Brain pericyte (primary cell): Measurements from ENCODE around the gene SMIM5.
"Not testable (repeated sequence)": the region's sequence is repeated elsewhere in the genome, so short reads cannot be mapped to it uniquely, and the experiment has no call there.

Experiments used
- DNase-seq: peaks from one replicate; pipeline ENCODE4 v3.0.0-alpha.2; 2012; ENCODE audit warnings: low read depth, low spot score

The SMIM5 gene

GRCh38 chr17:75624714-75625345, 8.4 kb upstream of the SMIM5 start:
- DNase-seq: no peak

- no peak for DNase-seq
Measured at GRCh38 chr17:75625813-75626486, 7.3 kb upstream of the SMIM5 start.

DNA sequence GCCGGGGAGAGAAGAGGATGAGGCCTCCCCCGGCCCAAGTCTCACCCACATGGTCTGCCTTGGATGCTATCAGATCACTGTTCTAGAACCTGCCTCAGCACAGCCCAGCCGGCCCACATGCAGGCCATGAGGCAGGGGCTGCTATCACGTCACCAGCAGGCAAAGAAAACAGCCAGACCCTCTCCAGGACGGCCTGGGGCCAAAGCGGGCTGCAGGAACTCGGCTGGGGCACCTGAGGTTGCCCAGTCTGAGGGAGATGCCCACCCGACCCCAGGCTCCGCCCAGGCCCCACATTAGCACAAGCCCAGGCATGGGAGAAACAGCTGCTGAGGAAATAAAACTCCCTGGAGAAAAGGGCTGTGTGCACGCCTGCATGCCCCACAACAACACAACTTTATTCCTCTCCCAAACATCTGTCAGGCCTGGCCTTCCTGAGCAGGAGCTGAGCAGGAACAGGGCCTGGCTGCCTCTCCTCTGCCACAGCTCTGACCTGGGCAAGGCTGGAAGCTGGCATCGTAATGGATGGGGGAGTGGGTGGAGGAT, 6.7 kb upstream of the SMIM5 start:
- DNase-seq: no peak

DNA sequence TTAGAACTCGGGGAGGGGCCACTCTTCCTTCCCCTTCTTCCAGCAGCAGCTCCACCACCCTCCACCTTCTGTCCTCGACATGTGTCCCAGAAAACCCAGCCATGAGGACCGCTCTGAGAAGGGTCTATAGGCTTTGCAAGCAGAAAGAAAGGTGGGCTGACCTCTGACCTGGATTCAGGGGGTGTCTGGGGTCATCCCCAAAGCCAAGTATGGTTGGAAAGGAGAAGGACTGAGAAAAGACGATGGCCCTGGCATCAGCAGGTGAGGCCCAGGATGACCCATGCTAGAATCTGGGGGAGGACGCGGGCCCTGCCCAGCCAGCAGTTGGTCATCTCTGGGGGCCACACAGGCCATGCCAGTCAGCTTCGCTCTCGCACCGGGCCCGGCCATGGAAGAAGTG, 6.1 kb upstream of the SMIM5 start:
- no peak for DNase-seq

- DNase-seq: no peak
Measured at GRCh38 chr17:75628425-75628824, 4.8 kb upstream of the SMIM5 start.

DNA sequence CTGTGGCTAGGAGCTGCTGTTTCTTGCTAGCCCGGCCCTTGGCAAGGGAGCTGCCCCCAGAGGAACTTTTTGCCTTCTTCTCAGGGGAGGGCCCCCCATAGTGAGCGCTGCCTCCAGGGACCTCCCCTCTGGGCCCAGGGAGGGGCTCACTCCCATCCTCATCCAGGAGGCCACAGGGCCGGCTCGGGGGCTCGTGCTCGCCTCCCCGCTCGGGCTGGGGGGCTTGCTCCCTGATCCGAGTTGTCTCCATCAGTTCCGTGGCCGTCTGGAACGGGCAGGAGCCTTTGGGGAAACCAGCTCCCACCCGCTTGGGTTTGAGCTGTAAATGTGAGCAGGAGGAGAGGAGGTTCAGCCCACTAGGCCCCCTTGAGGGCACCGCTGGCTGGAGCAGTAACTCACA, 4.1 kb upstream of the SMIM5 start:
- no peak for DNase-seq

GRCh38 chr17:75630071-75630917, 2.9 kb upstream of the SMIM5 start:
- DNase-seq: no peak

- DNase-seq: no peak
Measured at GRCh38 chr17:75631353-75631752, 1.9 kb upstream of the SMIM5 start.

GRCh38 chr17:75632428-75632827, 806 bp upstream of the SMIM5 start:
- no peak for DNase-seq

- peak; percentile 77 for DNase-seq
Measured at GRCh38 chr17:75633486-75634375, 497 bp downstream of the SMIM5 start.

DNA sequence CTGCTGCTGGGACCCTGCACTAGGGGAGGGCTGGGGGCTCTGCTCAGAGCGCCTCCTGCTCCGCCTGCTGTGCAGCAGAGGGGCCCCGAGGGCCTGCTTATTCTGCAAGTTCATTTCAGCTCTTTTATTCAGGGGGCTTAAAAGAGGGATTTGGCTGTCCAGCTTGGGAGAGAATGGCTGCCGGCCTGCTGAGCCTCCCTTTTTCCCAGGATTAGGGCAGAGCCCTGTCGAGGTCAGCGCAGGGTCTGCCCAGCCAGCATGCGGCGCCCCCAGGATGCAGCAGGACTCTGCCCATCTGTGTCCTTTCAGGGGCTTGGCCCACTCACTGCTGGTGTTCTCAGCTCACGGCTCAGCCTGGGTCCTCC, 1.1 kb downstream of the SMIM5 start:
- DNase-seq: no peak

- DNase-seq: no peak
Measured at GRCh38 chr17:75634754-75635609, 1.7 kb downstream of the SMIM5 start.

GRCh38 chr17:75635610-75636202, 2.5 kb downstream of the SMIM5 start:
- no peak for DNase-seq

DNA sequence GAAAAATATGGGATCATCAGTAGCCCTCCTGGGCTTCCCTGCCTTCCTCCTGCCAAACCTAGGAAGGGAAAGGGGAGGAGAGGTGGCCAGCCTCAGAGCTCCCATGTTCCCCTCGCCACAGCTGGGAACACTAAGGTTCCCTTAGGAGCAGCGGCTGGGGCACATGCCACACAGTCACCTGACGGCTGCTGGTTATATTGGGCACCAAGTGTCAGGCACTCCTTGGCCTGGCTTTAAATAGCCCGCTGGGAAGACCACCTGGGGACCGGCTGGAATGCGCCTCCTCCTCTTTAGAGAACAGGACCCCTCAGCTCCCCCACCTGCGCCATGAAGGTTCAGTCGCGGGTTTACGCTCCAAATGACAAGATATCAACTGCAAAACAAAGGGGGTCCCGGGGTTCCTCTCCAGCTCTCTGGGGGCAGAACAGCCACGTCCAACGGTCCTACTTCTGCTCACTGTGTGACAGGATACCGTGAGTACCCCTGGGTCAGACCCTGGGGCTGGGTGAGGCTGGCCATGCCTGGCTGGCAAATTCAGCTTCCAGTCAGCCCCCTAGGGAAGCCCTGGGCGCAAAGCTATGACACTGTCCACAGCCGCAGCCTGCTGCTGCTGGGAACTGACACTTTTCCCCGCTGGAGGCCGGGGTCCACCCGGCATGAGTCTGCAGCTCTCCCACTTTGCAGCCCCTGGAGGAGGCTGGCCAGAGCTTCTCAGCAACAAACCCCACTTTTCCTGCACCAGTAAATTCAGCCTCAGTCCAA, 3.3 kb downstream of the SMIM5 start:
- no peak for DNase-seq

DNA sequence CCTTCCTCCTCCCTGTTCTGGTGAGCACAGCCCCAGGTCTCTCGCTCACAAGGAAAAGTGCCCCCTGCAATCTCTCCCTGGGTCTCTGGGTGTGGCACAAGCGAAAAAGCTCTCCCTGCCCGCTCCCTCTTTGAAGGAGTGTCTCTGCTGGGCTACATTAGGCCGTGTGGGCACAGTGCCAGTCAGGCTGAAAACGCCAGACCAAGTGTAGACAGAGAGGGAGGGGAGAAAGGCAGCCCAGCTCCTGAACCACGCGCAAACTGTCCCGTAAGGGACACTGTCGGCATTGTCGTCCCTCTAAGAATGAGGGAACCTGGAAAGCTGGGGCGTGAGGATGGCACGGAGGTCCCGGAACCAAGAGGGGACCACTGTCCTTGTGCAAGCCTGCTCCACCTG, 3.9 kb downstream of the SMIM5 start:
- no peak for DNase-seq

DNA sequence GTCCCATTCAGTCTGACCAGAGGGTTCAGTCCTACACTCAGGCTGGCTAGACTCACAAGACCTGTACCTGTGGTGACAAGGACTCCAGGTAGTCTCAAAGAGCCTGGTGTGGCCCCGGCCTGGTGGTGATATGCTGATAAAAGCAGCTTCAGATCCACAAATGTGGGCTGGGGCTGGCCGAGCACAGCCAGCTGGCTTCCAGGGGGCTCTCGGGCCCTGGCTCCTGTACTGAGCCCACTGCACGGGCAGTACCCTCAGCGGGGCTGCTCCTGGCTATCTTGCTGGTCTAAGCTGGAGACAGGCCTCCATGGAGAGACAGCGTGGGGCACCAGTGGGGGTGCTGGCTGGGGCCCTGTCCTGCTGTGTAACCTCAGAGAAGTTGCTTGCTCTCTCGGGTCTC, 4.3 kb downstream of the SMIM5 start:
- DNase-seq: no peak

DNA sequence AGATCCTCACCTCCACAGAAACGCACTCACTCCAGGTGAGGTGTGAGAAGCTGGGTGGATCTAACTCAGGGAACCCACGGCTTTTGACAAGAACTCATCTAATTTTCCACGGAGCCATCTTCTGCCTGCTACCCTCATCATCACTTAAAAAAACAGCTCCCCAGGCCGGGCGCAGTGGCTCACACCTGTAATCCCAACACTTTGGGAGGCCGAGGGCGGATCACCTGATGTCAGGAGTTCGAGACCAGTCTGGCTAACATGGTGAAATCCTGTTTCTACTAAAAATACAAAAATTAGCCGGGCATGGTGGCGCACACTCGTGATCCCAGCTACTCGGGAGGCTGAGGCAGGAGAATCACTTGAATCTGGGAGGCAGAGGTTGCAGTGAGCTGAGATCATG, 4.8 kb downstream of the SMIM5 start:
- not testable (repeated sequence) for DNase-seq

GRCh38 chr17:75638893-75639292, 5.7 kb downstream of the SMIM5 start:
- DNase-seq: no peak

DNA sequence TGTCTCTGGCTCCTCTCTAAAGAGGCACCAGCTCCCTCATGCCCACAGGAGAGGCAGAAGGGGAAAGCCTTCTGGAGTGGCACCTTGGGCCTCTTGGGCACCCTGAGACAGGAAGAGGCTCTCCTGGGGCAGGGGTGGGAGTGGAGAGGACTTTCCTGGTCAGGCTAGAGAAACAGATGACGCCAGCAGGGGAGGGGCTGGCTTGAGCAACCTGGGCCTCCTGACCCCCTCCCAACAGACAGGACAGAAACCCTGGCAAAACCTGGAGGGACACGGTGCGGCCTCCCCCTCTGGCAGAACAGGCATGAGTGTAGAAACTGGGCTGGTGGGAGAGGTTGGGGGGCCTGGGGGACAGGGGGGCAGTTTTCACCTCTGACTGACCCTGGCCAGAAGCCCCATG, 6.1 kb downstream of the SMIM5 start:
- DNase-seq: no peak
